SH-SY5Y (cell line): ENCODE data around the gene MUC15.

Source experiments
- GATA2 ChIP-seq: IDR thresholded peaks from 2 replicates; pipeline ENCODE4 v1.6.1; 2011; ENCODE audit warnings: mild to moderate bottlenecking, low read depth, low read length
- GATA3 ChIP-seq: IDR thresholded peaks from 2 replicates; pipeline ENCODE4 v1.6.1; 2011; ENCODE audit warnings: low read depth, mild to moderate bottlenecking, low read length, moderate library complexity

MUC15 gene

GRCh38 chr11:26549176-26549575, 22.9 kb downstream of the MUC15 start:
- TF ChIP-seq GATA3 (no peak), GATA2 (no peak)

DNA sequence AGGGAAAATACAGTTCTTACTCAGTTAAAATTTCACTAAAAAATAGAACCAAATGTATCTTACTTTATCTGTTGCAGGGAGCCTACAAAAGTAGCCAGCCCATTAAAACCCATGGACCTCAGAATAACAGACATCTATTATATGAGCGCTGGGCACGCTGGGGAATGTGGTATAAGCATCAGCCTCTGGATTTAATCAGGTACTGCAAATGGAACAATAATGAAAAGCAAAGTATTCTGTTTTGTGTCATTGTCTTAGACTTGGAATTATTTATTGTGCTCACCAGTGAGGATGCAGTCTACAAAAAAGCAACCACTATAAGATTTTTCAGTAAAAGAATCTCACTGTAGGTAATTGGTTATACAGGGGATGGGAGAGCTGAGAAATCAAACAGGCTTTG, 30.2 kb downstream of the MUC15 start:
- TF ChIP-seq GATA2 (no peak), GATA3 (no peak)

DNA sequence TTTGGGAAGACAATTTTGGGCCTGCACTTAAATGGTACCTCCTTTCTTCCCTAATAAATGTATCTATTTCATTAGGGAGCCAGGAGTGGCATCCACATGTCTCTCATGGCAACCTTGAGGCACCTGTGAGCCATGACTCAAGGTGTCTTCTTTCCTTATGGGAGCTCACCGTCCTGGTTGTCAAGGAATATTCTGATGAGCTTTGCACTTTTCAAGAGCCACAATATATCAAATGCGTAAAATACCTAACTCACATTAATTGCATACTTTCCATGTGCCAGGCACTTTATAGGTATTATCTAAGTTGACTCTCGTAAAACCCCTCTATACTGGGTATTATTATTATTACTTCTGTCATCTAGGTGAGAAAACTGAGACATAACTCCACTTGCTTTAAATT, 32.5 kb downstream of the MUC15 start:
- TF ChIP-seq GATA3 (no peak), GATA2 (no peak)

GRCh38 chr11:26537341-26537740, 34.7 kb downstream of the MUC15 start:
- no peak for TF ChIP-seq GATA2
- no peak for TF ChIP-seq GATA3

DNA sequence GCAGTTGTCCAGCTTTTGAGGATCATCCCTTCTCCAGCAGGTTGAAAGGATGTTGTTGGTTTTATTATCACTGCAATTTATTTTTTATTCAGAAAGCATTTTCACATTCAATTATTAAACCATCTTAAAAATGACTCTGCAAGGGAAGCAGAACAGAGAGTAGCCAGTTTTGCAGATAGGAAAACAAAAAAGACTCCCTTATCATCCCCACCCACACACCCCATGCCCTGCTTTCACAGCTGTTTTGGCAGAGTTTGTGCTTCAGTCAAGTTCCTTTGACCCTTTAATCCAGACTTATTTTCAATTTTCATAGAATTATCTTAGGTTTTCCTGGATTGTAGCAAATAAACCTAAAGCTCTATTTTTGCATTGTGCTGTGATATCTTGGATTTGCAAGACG, 44.4 kb downstream of the MUC15 start:
- TF ChIP-seq GATA2: no peak
- no peak for TF ChIP-seq GATA3

DNA sequence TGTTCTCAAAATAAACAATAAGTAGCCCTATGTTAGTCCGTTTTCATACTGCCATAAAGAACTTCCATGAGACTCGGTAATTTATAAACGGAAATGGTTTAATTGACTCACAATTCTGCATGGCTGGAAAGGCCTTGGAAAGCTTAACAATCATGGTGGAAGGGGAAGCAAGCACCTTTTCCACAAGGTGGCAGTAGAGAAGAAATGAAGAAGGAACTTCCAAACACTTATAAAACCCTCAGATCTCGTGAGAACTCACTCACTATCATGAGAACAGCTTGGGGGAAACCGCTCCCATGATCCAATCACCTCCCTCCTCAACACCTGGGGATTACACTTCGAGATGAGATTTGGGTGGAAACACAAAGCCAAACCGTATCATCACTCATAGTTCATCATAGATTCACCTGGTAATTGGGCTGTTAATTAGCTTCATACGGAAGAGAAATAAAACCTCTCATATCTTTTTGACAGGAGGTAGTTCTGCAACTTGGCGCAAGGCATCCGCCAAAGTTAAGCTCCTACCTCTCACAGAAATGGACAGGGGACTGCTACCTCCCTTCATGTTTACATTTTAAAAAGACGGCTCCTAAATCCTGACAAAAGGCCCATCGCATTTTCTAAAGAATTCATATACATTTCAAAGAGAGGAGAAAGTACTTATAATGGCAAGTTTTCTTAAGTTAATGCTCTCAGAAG, 49.0 kb downstream of the MUC15 start:
- TF ChIP-seq GATA2 (no peak), GATA3 (no peak)

- TF ChIP-seq GATA2: no peak
- TF ChIP-seq GATA3: no peak
These were observed 52.6 kb downstream of the MUC15 start for GRCh38 chr11:26519469-26519868.

DNA sequence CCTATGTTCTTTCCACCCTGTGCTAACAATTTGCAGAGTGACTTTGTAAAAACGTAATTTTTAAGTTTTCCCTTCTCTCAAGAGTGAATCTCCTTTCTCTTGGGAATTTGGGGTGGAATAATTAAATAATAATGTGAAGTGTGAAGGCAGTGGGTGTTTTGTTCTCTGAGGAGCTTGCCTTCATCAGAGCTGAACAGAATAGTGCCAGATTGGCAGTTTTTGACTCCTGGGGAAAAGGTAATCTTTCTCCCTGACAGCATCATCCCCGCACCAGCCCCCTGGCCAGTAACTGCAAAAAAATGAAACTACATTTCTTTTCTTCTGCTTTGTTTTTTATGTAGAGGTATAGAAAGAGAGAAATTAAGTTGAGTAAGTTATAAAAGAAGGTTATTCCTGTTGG, 59.9 kb downstream of the MUC15 start:
- TF ChIP-seq GATA3: no peak
- TF ChIP-seq GATA2: no peak

- TF ChIP-seq GATA3 (no peak), GATA2 (no peak)
These were observed 61.3 kb downstream of the MUC15 start for GRCh38 chr11:26510756-26511155.

GRCh38 chr11:26510164-26510563, 61.9 kb downstream of the MUC15 start:
- TF ChIP-seq GATA3: no peak
- no peak for TF ChIP-seq GATA2
